ENCODE data around the gene ADRA2C.

ADRA2C gene

GRCh38 chr4:3797831-3798790 is 31.9 kb downstream of the ADRA2C start:
- no peak overlapping the region for H2AFZ ChIP-seq (ENCODE audit: low read depth, low read length, severe bottlenecking)
- no peak for TF ChIP-seq EZH2phosphoT487 (conservative IDR thresholded peaks at IDR 0.05; ENCODE audit: low read length)
- no peak for TF ChIP-seq CTCF (IDR thresholded peaks at IDR 0.05; ENCODE audit: insufficient read depth, low read length, poor library complexity, severe bottlenecking)
- 0 out of 2 replicates have a peak, but pooled peaks cover 3% of the 10 kb centered on the region for H3K27me3 ChIP-seq (ENCODE audit: low read length)
- no peak overlapping the region for H3K27ac ChIP-seq (ENCODE audit: low read depth, low read length)
- peaks cover 18% of the 10 kb centered on the region; the same call in 1 of the 2 replicates for H3K9me3 ChIP-seq (ENCODE audit: insufficient read depth, low read length)
- H3K4me3 ChIP-seq (ENCODE audit: insufficient read depth, low read length, poor library complexity, severe bottlenecking): no peak overlapping the region
- no peak overlapping the region for H3K9ac ChIP-seq (ENCODE audit: low read length)
- no peaks in the 10 kb centered on the region for H3K9me2 ChIP-seq (replicated peaks; ENCODE audit: insufficient read depth, low read length)
- no peaks in the 10 kb centered on the region for H3F3A ChIP-seq (ENCODE audit: insufficient read depth)
- no peaks in the 10 kb centered on the region for H4K20me1 ChIP-seq (ENCODE audit: low read depth, low read length)
- H3K36me3 ChIP-seq (ENCODE audit: low read length): no peaks in the 10 kb centered on the region
- no peak overlapping the region for H3K4me2 ChIP-seq (ENCODE audit: low read depth, low read length, poor library complexity, severe bottlenecking)
- H3K79me2 ChIP-seq (ENCODE audit: insufficient read depth, low read length): no peaks in the 10 kb centered on the region

GRCh38 chr4:3799496-3799895 is 33.3 kb downstream of the ADRA2C start:
- H3K79me2 ChIP-seq (ENCODE audit: insufficient read depth, low read length): no peaks in the 10 kb centered on the region
- H3K9ac ChIP-seq (ENCODE audit: low read length): no peak overlapping the region
- H4K20me1 ChIP-seq (ENCODE audit: low read depth, low read length): no peaks in the 10 kb centered on the region
- H2AFZ ChIP-seq (ENCODE audit: low read depth, low read length, severe bottlenecking): no peak overlapping the region
- peaks cover 18% of the 10 kb centered on the region; the same call in 1 of the 2 replicates for H3K9me3 ChIP-seq (ENCODE audit: insufficient read depth, low read length)
- 0 out of 2 replicates have a peak, but pooled peaks cover 3% of the 10 kb centered on the region for H3K27me3 ChIP-seq (ENCODE audit: low read length)
- no peaks in the 10 kb centered on the region for H3F3A ChIP-seq (ENCODE audit: insufficient read depth)
- no peak overlapping the region for H3K4me3 ChIP-seq (ENCODE audit: insufficient read depth, low read length, poor library complexity, severe bottlenecking)
- H3K36me3 ChIP-seq (ENCODE audit: low read length): no peaks in the 10 kb centered on the region
- H3K4me2 ChIP-seq (ENCODE audit: low read depth, low read length, poor library complexity, severe bottlenecking): no peak overlapping the region
- H3K27ac ChIP-seq (ENCODE audit: low read depth, low read length): no peak overlapping the region
- TF ChIP-seq CTCF (IDR thresholded peaks at IDR 0.05; ENCODE audit: insufficient read depth, low read length, poor library complexity, severe bottlenecking): no peak
- no peak for TF ChIP-seq EZH2phosphoT487 (conservative IDR thresholded peaks at IDR 0.05; ENCODE audit: low read length)
- H3K9me2 ChIP-seq (replicated peaks; ENCODE audit: insufficient read depth, low read length): no peaks in the 10 kb centered on the region

GRCh38 chr4:3800351-3800750 is 34.2 kb downstream of the ADRA2C start:
- Histone ChIP-seq H3K27me3 (ENCODE audit: low read length) (0 out of 2 replicates have a peak, but pooled peaks cover 3% of the 10 kb centered on the region), H3K4me2 (ENCODE audit: low read depth, low read length, poor library complexity, severe bottlenecking) (no peak overlapping the region), H4K20me1 (ENCODE audit: low read depth, low read length) (no peaks in the 10 kb centered on the region), H3K4me3 (ENCODE audit: insufficient read depth, low read length, poor library complexity, severe bottlenecking) (no peak overlapping the region), H2AFZ (ENCODE audit: low read depth, low read length, severe bottlenecking) (no peak overlapping the region), H3K27ac (ENCODE audit: low read depth, low read length) (no peak overlapping the region), H3K9me3 (ENCODE audit: insufficient read depth, low read length) (peaks cover 12% of the 10 kb centered on the region; the same call in 1 of the 2 replicates), H3F3A (ENCODE audit: insufficient read depth) (no peaks in the 10 kb centered on the region), H3K36me3 (ENCODE audit: low read length) (no peaks in the 10 kb centered on the region), H3K9ac (ENCODE audit: low read length) (no peak overlapping the region), H3K79me2 (ENCODE audit: insufficient read depth, low read length) (no peaks in the 10 kb centered on the region), H3K9me2 (replicated peaks; ENCODE audit: insufficient read depth, low read length) (no peaks in the 10 kb centered on the region)
- TF ChIP-seq EZH2phosphoT487 (conservative IDR thresholded peaks at IDR 0.05; ENCODE audit: low read length) (no peak), CTCF (IDR thresholded peaks at IDR 0.05; ENCODE audit: insufficient read depth, low read length, poor library complexity, severe bottlenecking) (no peak)

Measured in SU-DHL-6 (cell line).